GM18907 (cell line): ENCODE measurements around the gene SEC14L1.

Source experiments
- ATAC-seq: cut with Tn5 transposase; IDR thresholded peaks from one replicate; pipeline ENCODE4 v1.9.1; 2021; ENCODE audit warnings: mild to moderate bottlenecking, moderate library complexity; ENCODE audit not compliant: unreplicated experiment

The SEC14L1 gene

DNA sequence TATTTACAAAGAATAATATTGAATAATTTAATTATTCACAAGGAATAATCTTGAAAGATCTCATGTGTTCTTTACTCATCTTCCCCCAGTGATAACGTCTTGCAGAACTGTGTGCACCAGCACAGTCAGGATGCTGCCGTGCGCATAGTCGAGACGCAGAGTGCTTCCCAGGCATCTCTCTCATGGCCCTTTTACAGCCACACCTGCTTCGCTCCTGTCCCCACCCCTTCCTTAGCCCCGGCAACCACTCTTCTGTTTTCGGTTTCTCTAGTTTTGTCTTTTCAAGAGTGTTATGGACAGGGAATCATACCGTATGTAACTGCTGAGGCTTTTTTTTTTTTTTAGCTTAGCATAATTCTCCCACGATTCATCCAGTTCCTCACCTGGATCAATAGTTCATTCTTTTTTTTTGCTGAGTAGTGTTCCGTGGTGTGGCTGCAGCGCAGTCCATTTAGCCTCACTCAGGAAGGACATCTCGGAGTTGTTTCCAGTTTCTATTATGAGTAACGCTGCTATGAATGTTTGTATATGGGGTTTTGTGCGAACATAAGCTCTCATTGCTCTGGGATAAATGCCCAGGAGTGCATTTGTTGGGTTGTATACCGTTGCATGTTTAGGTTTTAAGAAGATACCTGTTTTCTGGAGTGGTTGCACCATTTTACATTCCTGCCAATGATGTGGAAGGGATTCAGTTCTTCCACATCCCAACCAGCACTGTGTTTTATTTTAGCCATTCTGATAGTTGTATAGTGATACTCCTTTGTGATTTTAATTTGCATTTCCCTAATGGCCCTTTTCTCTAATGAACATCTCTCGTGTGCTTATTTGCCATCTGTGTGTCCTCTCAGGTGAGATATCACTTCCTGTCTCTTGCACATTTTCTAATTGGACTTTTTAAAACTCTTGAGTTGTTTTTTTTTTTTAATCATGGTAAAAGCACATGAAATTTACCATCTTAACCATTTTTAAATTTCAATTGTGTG is 47.6 kb downstream of the SEC14L1 start:
- ATAC-seq, result no peak

GRCh38 chr17:77189148-77189547 is 48.4 kb downstream of the SEC14L1 start:
- no peak for ATAC-seq

- ATAC-seq, result no peak
Observed at GRCh38 chr17:77190576-77190975, 49.8 kb downstream of the SEC14L1 start.

DNA sequence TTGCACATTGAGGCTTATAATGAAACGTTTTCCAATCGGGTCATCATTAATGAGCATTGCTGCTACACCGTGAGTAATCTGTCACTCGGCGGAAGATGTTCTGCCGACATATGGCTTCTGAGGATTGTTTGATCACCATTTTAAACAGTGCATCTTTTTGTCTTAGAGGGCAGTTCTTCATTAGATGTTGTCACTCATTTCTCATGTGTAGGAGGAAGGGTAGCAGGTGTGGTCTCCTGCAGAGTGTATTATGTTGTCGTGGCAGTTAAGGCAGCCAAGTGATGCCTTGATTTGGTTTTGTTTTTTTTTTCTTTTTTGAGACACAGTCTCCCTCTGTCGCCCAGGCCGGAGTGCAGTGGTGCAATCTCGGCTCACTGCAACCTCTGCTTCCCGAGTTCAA is 50.5 kb downstream of the SEC14L1 start:
- ATAC-seq, result no peak

DNA sequence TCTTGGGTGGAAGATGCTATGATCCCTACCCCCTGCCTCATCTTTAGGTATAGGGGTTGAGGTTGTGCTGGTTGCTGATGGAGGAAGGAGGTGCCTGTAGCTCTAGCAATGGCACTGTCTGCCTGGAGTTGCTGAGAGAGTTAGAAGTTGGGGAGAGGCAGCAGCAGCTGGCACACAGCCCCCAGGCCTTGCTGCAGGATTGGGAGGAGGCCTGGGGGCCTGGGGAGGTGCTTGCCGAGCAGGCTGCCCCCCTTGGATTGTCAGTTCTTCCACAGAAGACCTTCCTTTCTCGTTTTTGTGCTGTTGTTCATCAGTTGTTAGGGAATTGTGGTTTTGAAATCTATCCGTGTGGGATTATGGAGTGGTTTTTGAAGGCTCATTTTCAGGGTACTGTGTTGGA is 52.9 kb downstream of the SEC14L1 start:
- ATAC-seq, result no peak

- ATAC-seq, result no peak
Observed at GRCh38 chr17:77194179-77194578, 53.4 kb downstream of the SEC14L1 start.

GRCh38 chr17:77196251-77196650 is 55.5 kb downstream of the SEC14L1 start:
- ATAC-seq, result no peak

DNA sequence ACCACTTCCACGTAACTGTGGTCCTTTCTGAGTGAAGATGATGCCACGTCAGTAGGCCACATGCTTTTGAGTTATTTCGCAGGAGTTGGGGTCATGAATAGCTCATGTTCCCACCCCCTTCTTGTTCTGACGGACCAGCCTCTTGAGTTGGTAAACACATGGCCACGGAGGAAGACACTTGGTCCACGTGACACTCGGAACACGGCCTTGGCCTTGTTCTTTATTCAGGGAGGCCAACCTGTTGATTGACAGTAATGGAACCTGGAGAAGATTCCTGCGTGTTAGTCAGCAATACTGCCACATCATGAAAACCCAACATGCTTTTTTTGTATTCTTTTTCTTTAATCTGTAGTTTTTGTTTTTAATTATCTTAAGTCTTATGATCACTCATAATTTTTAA is 56.3 kb downstream of the SEC14L1 start:
- no peak for ATAC-seq

DNA sequence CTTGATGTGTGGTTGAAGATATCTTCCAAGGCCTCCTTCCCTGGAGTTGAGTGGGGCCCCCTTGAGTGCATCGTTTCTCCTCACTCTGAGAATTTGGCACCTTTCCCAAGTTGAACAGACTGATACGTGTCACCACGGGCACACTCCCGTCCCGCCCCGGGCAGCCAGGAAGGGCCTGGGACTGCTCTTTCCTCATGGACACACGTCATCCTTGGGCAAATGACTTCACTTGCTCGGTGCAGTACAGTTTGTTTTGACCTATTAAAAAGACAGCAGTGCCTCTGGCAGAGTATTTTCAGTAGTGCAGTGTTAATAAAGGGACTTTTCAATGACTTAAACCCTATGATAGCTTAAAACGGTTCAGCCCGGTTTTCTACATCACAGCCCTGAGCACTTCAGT is 59.9 kb downstream of the SEC14L1 start:
- no peak for ATAC-seq

DNA sequence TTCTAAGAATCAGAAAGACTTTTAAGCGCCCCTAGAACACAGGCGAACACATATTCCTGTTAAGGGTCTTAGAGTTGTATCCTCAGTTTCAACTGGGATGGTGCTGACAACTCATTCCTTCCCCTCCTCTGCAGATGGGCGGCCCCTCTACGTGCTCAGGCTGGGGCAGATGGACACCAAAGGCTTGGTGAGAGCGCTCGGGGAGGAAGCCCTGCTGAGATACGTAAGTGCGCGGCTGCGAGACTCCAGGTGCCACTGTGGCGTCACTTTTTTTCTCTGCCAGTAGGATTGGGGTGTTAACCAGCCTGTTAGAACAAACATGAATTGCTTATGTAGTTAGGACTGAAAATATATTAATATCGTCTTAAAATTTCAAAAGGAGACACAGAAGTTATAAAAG is 62.7 kb downstream of the SEC14L1 start:
- no peak for ATAC-seq

DNA sequence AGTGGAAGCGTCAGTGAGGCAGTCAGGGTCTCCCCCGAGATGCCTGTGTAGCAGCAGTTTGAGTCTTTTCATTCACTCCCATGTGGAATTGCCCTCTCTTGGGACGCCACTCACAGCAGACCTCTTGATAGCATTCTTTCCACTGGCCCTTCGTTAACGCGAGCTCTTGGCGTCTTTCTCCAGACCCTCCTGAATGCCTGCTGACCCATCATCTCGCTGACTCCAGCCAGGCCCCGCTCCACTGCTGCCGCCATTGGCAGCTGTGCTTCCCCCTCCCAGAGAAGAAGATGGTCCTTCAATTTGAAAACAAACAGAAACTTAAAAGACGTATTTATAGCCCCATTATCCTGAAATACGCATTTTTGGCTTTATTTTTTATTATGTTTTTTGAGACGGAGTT is 63.1 kb downstream of the SEC14L1 start:
- no peak for ATAC-seq

- ATAC-seq, result no peak
Observed at GRCh38 chr17:77204536-77204935, 63.8 kb downstream of the SEC14L1 start.

- ATAC-seq, result no peak
Observed at GRCh38 chr17:77205396-77206125, 64.8 kb downstream of the SEC14L1 start.

GRCh38 chr17:77206158-77206956 is 65.6 kb downstream of the SEC14L1 start:
- ATAC-seq, result no peak

- no peak for ATAC-seq
Observed at GRCh38 chr17:77207689-77208216, 67.0 kb downstream of the SEC14L1 start.

- ATAC-seq, result no peak
Observed at GRCh38 chr17:77208217-77208808, 67.5 kb downstream of the SEC14L1 start.

- no peak for ATAC-seq
Observed at GRCh38 chr17:77208856-77209255, 68.1 kb downstream of the SEC14L1 start.

DNA sequence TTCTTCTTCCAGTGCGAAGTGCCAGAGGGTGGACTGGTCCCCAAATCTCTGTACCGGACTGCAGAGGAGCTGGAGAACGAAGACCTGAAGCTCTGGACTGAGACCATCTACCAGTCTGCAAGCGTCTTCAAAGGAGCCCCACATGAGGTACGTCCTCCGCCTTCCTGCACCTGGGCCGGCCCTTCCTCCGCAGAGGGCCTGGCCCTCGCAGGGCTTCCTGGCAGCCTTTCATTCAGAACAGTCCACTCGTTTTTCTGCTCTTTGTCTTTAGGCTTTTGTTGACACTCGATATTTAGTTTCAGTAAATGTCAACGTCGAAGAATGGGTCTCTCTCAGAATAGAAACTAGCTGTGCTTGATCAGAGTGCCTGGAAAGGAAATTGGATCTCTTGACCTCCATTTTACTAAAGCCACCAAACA is 68.6 kb downstream of the SEC14L1 start:
- ATAC-seq, result no peak

DNA sequence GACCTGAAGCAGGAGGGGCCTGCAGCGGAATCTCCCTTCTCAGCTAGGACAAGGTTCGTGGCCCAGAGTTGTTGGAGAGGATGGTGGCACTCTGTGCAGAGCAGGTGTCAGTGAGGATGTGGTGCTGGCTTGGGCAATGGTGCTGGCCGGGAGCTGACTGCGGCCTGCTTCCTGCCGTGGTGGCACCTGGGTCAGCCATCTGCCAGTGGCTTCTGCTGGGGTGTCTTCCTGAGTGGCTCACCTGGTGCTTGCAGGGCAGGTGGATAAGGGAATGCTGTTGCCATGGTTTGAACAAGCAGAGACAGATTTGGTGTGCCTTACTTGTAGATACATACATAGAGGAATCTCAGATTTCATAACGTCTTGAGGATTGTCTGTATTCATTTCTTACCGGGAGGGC is 69.6 kb downstream of the SEC14L1 start:
- no peak for ATAC-seq

DNA sequence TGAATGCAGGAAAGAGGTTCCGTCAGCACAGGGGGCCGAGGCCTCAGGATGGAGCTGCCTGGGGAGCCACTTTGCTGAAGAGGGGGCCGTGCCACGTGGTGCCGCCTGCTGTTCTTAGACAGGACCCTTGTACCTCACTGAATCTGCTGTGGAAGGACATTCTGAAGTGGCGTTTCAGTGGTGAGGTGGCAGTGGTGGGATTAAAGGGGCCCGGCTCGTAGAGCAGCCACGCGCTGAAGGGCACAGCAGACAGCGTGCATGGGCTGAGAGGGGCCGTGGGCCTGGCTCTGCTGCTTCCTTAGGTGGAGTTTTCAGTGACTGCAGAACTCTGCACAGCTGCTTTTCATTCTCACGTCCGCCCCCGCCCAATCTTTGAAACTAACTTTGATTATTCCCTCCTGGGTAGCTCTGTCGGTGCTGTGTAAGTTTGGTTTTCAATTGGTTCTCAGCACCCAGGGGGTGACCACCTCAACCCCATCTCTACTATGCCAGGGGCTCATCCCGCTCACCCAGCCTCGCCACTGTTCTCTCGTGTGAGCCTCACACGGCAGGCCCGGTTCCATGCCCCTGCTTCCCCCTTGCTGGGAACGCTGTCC is 70.3 kb downstream of the SEC14L1 start:
- no peak for ATAC-seq
